Fibroblast of mammary gland (primary cell): ENCODE results near the gene TTLL12.

Source experiments
- DNase-seq: peaks from one replicate; pipeline ENCODE4 v3.0.0-alpha.2; 2010; ENCODE audit warnings: low read depth
- H3K4me3 ChIP-seq: 2 replicates; pipeline ENCODE4 v1.5.1; 2011; ENCODE audit warnings: low read depth, mild to moderate bottlenecking, low read length, moderate library complexity; ENCODE audit not compliant: control insufficient read depth
- CTCF ChIP-seq: conservative IDR thresholded peaks from 2 replicates; pipeline ENCODE4 v1.5.1; 2011; ENCODE audit warnings: low read depth, low read length, inconsistent platforms; ENCODE audit not compliant: control insufficient read depth, insufficient read depth

TTLL12 gene

GRCh38 chr22:43174941-43175531, 11.9 kb downstream of the TTLL12 start:
- H3K4me3 ChIP-seq = no peak overlapping the region
- no peak for DNase-seq
- TF ChIP-seq CTCF = no peak

- H3K4me3 ChIP-seq = no peak overlapping the region
- no peak for TF ChIP-seq CTCF
- DNase-seq = no peak
These were observed 12.8 kb downstream of the TTLL12 start for GRCh38 chr22:43173976-43174720.

- no peak overlapping the region for H3K4me3 ChIP-seq
- TF ChIP-seq CTCF = no peak
- no peak for DNase-seq
These were observed 13.4 kb downstream of the TTLL12 start for GRCh38 chr22:43173566-43173965.

- no peak overlapping the region for H3K4me3 ChIP-seq
- TF ChIP-seq CTCF = no peak
- DNase-seq = no peak
These were observed 14.7 kb downstream of the TTLL12 start for GRCh38 chr22:43172191-43172590.

- DNase-seq = no peak
- no peak for TF ChIP-seq CTCF
- no peak overlapping the region for H3K4me3 ChIP-seq
These were observed 15.3 kb downstream of the TTLL12 start for GRCh38 chr22:43171607-43172006.

GRCh38 chr22:43171019-43171491, 15.9 kb downstream of the TTLL12 start:
- no peak for TF ChIP-seq CTCF

More at GRCh38 chr22:43171019-43171491, 15.9 kb downstream of the TTLL12 start:
- no peak overlapping the region for H3K4me3 ChIP-seq
- no peak for DNase-seq
